Measurements from ENCODE around the gene TROAP.
A peak's percentile ranks its signal among the peaks of the same experiment; 100 is the strongest.
"Not testable (repeated sequence)": the region's sequence is repeated elsewhere in the genome, so short reads cannot be mapped to it uniquely, and the experiment has no call there.

The TROAP gene

DNA sequence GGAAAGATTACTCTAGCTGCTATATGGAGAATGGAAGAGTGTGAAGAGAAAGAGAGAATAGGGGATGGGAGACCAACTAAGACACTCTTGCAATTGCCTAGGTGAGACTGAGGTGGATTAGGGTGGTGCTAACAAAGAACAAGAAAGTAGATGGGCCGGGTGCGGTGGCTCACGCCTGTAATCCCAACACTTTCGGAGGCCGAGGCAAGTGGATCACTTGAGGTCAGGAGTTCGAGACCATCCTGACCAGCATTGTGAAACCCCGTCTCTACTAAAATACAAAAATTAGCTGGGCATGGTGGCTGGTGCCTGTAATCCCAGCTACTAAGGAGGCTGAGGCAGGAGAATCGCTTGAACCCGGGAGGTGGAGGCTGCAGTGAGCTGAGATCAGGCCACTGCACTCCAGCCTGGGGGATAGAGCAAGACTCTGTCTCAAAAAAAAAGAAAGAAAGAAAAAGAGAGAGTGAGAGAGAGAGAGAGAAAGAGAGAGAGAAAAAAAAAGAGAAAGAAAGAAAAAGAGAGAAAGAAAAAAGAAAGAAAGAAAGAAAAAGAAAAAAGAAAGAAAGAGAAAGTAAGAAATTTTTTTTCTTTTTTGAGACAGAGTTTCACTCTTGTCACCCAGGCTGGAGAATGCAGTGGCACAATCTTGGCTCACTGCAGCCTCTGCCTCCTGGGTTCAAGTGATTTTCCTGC is 2.5 kb upstream of the TROAP start:
- H3K36me3 ChIP-seq (ENCODE audit: control insufficient read depth, insufficient read depth, low read length); H3K27me3 ChIP-seq (ENCODE audit: control insufficient read depth, insufficient read depth, low read length); H3K4me1 ChIP-seq (ENCODE audit: control insufficient read depth, insufficient read depth, low read length); H3K9me3 ChIP-seq (ENCODE audit: control insufficient read depth, low read length); H3K9ac ChIP-seq (ENCODE audit: low read length); H3K4me3 ChIP-seq (ENCODE audit: low read length): not testable (repeated sequence)

DNA sequence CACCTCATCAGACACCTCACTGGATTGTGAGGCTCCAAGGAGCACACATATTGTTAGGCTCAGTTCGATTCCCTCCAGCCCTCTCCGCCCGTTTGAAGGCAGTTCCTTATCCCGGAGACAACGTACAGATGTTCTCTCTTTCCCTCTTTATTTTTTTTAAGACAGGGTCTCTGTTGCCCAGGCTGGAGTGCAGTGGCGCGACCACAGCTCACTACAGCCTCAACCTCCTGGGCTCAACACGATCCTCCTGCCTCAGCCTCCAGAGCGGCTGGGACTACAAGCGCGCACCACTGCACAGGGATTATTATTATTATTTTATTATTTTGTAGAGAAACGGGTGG is 718 bp upstream of the TROAP start:
- H3K4me1 ChIP-seq (ENCODE audit: control insufficient read depth, insufficient read depth, low read length) = peaks cover 7% of the 10 kb centered on the region
- no peaks in the 10 kb centered on the region for H3K9me3 ChIP-seq (ENCODE audit: control insufficient read depth, low read length)
- H3K36me3 ChIP-seq (ENCODE audit: control insufficient read depth, insufficient read depth, low read length) = no peaks in the 10 kb centered on the region
- H3K27me3 ChIP-seq (ENCODE audit: control insufficient read depth, insufficient read depth, low read length) = no peaks in the 10 kb centered on the region
- H3K4me3 ChIP-seq (ENCODE audit: low read length) = peak overlapping the region; percentile 37
- H3K9ac ChIP-seq (ENCODE audit: low read length) = peak overlapping the region; percentile 74

DNA sequence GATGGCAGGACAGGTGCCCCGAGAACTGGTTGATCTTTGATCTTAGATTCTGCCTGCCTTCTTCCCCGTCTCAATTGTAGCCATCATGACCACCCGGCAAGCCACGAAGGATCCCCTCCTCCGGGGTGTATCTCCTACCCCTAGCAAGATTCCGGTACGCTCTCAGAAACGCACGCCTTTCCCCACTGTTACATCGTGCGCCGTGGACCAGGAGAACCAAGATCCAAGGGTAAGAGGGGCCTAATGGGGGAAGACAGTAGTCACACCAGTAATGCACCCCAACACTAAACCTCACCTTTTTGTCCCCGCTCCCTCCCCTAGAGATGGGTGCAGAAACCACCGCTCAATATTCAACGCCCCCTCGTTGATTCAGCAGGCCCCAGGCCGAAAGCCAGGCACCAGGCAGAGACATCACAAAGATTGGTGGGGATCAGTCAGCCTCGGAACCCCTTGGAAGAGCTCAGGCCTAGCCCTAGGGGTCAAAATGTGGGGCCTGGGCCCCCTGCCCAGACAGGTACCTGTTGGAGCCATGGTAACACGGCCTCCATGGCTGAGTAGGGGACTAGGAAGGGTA is 556 bp downstream of the TROAP start:
- Histone ChIP-seq H3K4me3 (ENCODE audit: low read length) (peak overlapping the region; percentile 34), H3K9ac (ENCODE audit: low read length) (peak overlapping the region; percentile 67), H3K27me3 (ENCODE audit: control insufficient read depth, insufficient read depth, low read length) (no peaks in the 10 kb centered on the region), H3K4me1 (ENCODE audit: control insufficient read depth, insufficient read depth, low read length) (peaks cover 7% of the 10 kb centered on the region), H3K9me3 (ENCODE audit: control insufficient read depth, low read length) (no peaks in the 10 kb centered on the region), H3K36me3 (ENCODE audit: control insufficient read depth, insufficient read depth, low read length) (no peaks in the 10 kb centered on the region)

DNA sequence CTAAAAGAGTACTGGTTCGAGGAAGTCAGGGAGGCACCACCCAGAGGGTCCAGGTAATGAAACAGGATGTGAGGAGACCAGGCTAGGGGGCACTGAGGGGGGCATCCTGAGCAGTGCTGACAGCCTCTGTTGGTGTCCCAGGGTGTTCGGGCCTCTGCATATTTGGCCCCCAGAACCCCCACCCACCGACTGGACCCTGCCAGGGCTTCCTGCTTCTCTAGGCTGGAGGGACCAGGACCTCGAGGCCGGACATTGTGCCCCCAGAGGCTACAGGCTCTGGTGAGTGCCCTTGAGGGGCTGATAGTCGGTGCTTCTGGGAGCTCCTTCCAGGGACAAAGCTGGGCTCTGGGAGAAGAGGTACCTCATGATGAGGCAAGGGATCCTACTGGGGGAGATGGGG is 2.6 kb downstream of the TROAP start:
- Histone ChIP-seq H3K4me3 (ENCODE audit: low read length) (no peak overlapping the region), H3K4me1 (ENCODE audit: control insufficient read depth, insufficient read depth, low read length) (peaks cover 7% of the 10 kb centered on the region), H3K36me3 (ENCODE audit: control insufficient read depth, insufficient read depth, low read length) (no peaks in the 10 kb centered on the region), H3K9ac (ENCODE audit: low read length) (no peak overlapping the region), H3K9me3 (ENCODE audit: control insufficient read depth, low read length) (no peaks in the 10 kb centered on the region), H3K27me3 (ENCODE audit: control insufficient read depth, insufficient read depth, low read length) (no peaks in the 10 kb centered on the region)

DNA sequence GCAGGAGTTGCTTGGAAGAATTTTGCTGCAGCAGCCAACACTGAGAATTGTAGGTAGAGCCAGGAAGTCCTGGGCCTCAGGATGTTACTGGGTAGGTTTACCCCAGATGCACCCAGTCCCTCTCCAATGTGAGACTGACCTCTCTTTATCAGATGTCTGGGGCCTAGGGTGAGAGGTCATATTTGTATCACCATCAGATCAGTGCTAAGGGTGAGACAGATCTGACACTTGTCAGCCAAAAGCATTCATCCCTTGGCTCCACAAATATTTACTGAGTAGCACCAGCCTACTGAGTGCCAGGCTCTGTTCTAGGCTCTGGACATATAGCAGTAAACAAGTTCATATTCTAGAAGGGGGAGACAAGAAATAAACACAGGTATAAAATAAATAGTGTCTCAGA is 4.3 kb downstream of the TROAP start:
- Histone ChIP-seq H3K36me3 (ENCODE audit: control insufficient read depth, insufficient read depth, low read length) (no peaks in the 10 kb centered on the region), H3K9ac (ENCODE audit: low read length) (no peak overlapping the region), H3K9me3 (ENCODE audit: control insufficient read depth, low read length) (no peaks in the 10 kb centered on the region), H3K27me3 (ENCODE audit: control insufficient read depth, insufficient read depth, low read length) (peaks cover 9% of the 10 kb centered on the region), H3K4me1 (ENCODE audit: control insufficient read depth, insufficient read depth, low read length) (peaks cover 15% of the 10 kb centered on the region), H3K4me3 (ENCODE audit: low read length) (no peak overlapping the region)

DNA sequence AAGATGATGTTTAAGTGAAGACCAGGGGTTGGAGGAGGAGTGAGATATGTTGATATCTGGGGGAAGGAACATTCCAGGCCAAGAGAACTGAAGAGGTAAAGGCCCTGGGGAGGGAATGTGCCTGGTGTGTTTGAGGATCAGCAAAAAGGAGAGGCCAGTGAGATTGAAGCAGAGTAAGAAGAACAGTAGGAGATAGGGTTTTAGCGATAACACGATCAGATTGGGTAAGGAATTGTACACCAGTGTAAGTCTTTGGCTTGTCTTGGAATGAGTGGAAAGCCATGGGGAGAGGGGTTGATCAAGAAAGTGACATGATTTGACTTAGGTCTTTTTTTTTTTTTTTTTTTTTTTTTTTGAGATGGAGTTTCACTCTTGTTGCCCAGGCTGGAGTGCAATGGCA is 4.8 kb downstream of the TROAP start:
- no peak overlapping the region for H3K9ac ChIP-seq (ENCODE audit: low read length)
- peaks cover 12% of the 10 kb centered on the region for H3K27me3 ChIP-seq (ENCODE audit: control insufficient read depth, insufficient read depth, low read length)
- H3K4me1 ChIP-seq (ENCODE audit: control insufficient read depth, insufficient read depth, low read length) = peaks cover 15% of the 10 kb centered on the region
- H3K9me3 ChIP-seq (ENCODE audit: control insufficient read depth, low read length) = no peaks in the 10 kb centered on the region
- no peak overlapping the region for H3K4me3 ChIP-seq (ENCODE audit: low read length)
- no peaks in the 10 kb centered on the region for H3K36me3 ChIP-seq (ENCODE audit: control insufficient read depth, insufficient read depth, low read length)

DNA sequence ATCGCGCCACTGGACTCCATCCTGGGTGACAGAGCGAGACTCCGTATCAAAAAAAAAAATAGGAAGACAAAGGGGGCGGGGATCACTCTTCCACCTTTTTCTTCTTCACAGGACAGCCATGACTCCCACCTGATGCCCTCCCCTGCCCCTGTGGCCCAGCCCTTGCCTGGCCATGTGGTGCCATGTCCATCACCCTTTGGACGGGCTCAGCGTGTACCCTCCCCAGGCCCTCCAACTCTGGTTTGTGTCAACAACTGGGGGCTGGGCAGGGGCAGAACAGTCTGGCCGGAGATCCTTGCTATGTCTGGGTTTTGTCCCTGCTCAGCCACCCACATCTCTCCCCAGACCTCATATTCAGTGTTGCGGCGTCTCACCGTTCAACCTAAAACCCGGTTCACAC is 5.8 kb downstream of the TROAP start:
- Histone ChIP-seq H3K27me3 (ENCODE audit: control insufficient read depth, insufficient read depth, low read length) (peaks cover 22% of the 10 kb centered on the region), H3K9me3 (ENCODE audit: control insufficient read depth, low read length) (no peaks in the 10 kb centered on the region), H3K36me3 (ENCODE audit: control insufficient read depth, insufficient read depth, low read length) (no peaks in the 10 kb centered on the region), H3K4me3 (ENCODE audit: low read length) (no peak overlapping the region), H3K4me1 (ENCODE audit: control insufficient read depth, insufficient read depth, low read length) (peaks cover 10% of the 10 kb centered on the region), H3K9ac (ENCODE audit: low read length) (no peak overlapping the region)

DNA sequence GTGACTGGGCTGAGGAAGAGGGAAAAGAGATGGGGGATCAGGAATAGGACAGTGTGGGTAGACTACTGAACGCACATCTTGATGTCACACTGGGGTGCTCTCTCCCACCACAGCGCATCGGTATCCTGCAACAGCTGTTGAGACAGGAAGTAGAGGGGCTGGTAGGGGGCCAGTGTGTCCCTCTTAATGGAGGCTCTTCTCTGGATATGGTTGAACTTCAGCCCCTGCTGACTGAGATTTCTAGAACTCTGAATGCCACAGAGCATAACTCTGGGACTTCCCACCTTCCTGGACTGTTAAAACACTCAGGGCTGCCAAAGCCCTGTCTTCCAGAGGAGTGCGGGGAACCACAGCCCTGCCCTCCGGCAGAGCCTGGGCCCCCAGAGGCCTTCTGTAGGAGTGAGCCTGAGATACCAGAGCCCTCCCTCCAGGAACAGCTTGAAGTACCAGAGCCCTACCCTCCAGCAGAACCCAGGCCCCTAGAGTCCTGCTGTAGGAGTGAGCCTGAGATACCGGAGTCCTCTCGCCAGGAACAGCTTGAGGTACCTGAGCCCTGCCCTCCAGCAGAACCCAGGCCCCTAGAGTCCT is 7.1 kb downstream of the TROAP start:
- Histone ChIP-seq H3K4me1 (ENCODE audit: control insufficient read depth, insufficient read depth, low read length) (peaks cover 8% of the 10 kb centered on the region), H3K9ac (ENCODE audit: low read length) (no peak overlapping the region), H3K4me3 (ENCODE audit: low read length) (no peak overlapping the region), H3K36me3 (ENCODE audit: control insufficient read depth, insufficient read depth, low read length) (no peaks in the 10 kb centered on the region), H3K27me3 (ENCODE audit: control insufficient read depth, insufficient read depth, low read length) (peaks cover 35% of the 10 kb centered on the region), H3K9me3 (ENCODE audit: control insufficient read depth, low read length) (no peaks in the 10 kb centered on the region)

DNA sequence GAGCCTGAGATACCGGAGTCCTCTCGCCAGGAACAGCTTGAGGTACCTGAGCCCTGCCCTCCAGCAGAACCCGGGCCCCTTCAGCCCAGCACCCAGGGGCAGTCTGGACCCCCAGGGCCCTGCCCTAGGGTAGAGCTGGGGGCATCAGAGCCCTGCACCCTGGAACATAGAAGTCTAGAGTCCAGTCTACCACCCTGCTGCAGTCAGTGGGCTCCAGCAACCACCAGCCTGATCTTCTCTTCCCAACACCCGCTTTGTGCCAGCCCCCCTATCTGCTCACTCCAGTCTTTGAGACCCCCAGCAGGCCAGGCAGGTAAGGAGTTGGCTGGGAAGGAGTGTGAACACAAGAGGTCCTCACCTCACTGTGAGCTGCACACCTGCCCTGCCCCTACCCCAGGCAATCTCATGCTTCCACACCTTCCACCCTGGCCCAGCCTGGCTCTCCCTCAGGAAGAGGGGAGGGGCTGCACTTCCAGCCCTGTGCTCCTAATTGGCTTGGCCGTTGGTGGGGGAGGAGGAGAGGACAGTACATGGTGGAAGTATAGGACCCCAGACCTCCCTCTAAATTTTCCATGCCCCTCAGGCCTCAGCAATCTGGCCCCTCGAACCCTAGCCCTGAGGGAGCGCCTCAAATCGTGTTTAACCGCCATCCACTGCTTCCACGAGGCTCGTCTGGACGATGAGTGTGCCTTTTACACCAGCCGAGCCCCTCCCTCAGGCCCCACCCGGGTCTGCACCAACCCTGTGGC is 7.8 kb downstream of the TROAP start:
- H3K4me3 ChIP-seq (ENCODE audit: low read length) = no peak overlapping the region
- H3K36me3 ChIP-seq (ENCODE audit: control insufficient read depth, insufficient read depth, low read length) = no peaks in the 10 kb centered on the region
- no peak overlapping the region for H3K9ac ChIP-seq (ENCODE audit: low read length)
- H3K9me3 ChIP-seq (ENCODE audit: control insufficient read depth, low read length) = no peaks in the 10 kb centered on the region
- H3K27me3 ChIP-seq (ENCODE audit: control insufficient read depth, insufficient read depth, low read length) = peaks cover 42% of the 10 kb centered on the region
- peaks cover 8% of the 10 kb centered on the region for H3K4me1 ChIP-seq (ENCODE audit: control insufficient read depth, insufficient read depth, low read length)

DNA sequence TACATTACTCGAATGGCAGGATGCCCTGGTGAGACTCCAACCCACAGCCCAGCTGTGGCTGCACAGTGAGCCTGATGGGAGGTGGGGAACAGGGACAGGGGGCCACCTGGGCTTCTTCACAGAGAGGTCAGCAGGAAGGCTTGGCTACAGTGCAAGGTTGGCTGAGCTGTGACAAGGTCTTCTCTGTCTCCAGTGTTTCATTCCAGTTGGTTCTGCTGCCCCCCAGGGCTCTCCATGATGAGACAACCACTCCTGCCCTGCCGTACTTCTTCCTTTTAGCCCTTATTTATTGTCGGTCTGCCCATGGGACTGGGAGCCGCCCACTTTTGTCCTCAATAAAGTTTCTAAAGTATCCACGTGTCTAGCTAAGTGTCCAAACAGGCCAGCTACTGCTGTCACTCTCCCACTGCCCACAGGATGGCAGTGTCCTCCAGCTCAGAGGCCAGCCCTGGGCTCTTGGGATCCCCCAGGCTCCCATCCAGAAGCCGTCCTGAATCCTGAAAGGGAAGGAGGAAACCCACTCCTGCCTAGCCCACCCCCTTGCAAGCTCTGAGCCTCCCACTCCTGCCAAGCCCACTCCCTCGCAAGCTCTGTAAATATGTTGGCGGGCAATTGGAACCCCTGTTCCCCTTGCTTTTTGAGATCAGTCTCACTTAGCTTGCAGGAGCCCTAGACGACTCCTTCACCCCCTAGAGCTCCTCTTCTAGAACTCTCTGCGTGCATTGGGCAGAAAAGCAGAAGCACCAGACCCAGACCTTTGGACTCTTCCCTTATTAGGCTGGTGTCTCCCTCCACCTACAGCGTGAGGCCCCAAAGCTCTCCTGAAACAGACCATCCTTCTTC is 8.5 kb downstream of the TROAP start:
- H3K9ac ChIP-seq (ENCODE audit: low read length) = no peak overlapping the region

DNA sequence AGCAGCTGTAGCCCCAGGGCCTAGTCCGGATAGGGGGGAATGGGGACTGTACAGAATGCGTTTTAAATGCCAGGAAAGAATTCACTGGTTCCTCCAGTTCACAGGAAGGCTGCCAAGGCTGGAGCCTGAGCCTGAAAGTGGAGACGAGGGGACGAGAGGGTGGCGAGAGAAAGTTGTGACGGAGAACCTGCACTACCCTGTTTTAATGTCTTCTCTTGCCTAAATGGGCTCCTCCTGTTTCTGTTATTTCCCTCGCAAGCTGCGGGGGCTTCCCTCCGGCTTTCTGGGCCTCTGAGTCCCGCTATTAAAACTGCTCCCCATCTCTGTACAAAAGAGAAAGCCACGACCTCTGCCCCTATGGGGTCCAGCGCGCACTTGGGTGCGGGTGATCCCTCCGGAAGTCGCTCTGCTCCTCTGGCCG is 9.4 kb downstream of the TROAP start:
- H3K27me3 ChIP-seq (ENCODE audit: control insufficient read depth, insufficient read depth, low read length) = peaks cover 58% of the 10 kb centered on the region
- H3K4me1 ChIP-seq (ENCODE audit: control insufficient read depth, insufficient read depth, low read length) = peaks cover 19% of the 10 kb centered on the region
- no peak overlapping the region for H3K9ac ChIP-seq (ENCODE audit: low read length)
- no peaks in the 10 kb centered on the region for H3K9me3 ChIP-seq (ENCODE audit: control insufficient read depth, low read length)
- H3K36me3 ChIP-seq (ENCODE audit: control insufficient read depth, insufficient read depth, low read length) = no peaks in the 10 kb centered on the region
- H3K4me3 ChIP-seq (ENCODE audit: low read length) = no peak overlapping the region

More for the DNA sequence above, 8.5 kb downstream of the TROAP start:
- Histone ChIP-seq H3K4me3 (ENCODE audit: low read length) (no peak overlapping the region), H3K27me3 (ENCODE audit: control insufficient read depth, insufficient read depth, low read length) (peaks cover 49% of the 10 kb centered on the region), H3K4me1 (ENCODE audit: control insufficient read depth, insufficient read depth, low read length) (peaks cover 11% of the 10 kb centered on the region), H3K9me3 (ENCODE audit: control insufficient read depth, low read length) (no peaks in the 10 kb centered on the region), H3K36me3 (ENCODE audit: control insufficient read depth, insufficient read depth, low read length) (no peaks in the 10 kb centered on the region)

All from mucosa of stomach (tissue), 1 donor.